ENCODE data around the gene CCL22.

The CCL22 gene

GRCh38 chr16:57376313-57376818, 17.8 kb downstream of the CCL22 start:
- Mint-ChIP-seq H3K36me3 (no peaks in the 10 kb centered on the region), H3K27me3 (peaks cover 9% of the 10 kb centered on the region), H3K4me1 (no peaks in the 10 kb centered on the region), H3K9me3 (no peaks in the 10 kb centered on the region), H3K27ac (no peak overlapping the region), H3K4me3 (no peak overlapping the region)
- CTCF ChIA-PET: interaction anchor here (1.2 kb wide), 1 partner anchor 43 kb away, joined by 3 read pairs; no protein-coding TSS in a partner anchor
- no peak for DNase-seq

DNA sequence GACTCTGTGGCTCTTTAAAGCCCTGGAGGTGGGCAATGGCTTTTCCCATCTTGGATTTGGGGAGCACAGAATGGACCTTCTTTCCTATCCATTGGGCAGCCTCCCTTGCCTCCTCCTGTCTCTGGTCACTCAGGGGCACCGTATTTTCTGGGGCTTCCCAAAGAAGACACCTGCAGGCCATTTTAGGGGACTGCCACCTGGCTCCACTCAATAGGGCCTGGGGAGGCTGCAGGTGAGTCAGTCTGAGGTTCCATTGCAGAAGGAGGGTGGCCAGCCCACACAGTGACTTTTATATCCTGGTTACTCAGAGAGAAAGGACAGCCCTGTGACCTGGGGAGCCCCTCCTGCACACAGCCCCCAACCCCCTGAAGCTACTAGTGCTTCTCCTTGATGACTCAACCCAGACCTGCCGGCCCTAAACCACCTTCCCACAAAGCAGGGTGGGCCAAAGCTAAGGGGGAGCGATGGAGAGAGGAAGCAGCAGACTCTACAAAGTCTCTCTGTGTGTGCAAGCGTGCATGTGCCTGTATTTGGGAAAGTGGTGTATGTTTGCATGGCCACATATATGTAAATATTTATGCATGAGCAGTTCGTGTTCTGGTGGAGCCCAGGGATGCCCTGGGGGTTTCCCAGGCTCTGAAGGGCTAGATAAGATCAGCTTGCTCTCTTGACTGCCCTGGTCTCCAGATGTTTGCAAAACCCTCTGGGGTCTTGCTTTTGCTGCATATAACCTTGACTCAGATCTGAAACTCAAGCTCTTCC, 18.7 kb downstream of the CCL22 start:
- peaks cover 7% of the 10 kb centered on the region for H3K27me3 Mint-ChIP-seq
- H3K36me3 Mint-ChIP-seq: no peaks in the 10 kb centered on the region
- no peak overlapping the region for H3K27ac Mint-ChIP-seq
- DNase-seq: no peak
- CTCF ChIA-PET: no interaction called here
- H3K4me1 Mint-ChIP-seq: no peaks in the 10 kb centered on the region
- no peaks in the 10 kb centered on the region for H3K9me3 Mint-ChIP-seq
- no peak overlapping the region for H3K4me3 Mint-ChIP-seq

- Mint-ChIP-seq H3K36me3 (no peaks in the 10 kb centered on the region), H3K4me3 (no peak overlapping the region), H3K9me3 (no peaks in the 10 kb centered on the region), H3K4me1 (no peaks in the 10 kb centered on the region), H3K27me3 (peaks cover 12% of the 10 kb centered on the region), H3K27ac (no peak overlapping the region)
- no peak for DNase-seq
- CTCF ChIA-PET: no interaction called here
Measured at GRCh38 chr16:57379579-57379978, 21.0 kb downstream of the CCL22 start.

DNA sequence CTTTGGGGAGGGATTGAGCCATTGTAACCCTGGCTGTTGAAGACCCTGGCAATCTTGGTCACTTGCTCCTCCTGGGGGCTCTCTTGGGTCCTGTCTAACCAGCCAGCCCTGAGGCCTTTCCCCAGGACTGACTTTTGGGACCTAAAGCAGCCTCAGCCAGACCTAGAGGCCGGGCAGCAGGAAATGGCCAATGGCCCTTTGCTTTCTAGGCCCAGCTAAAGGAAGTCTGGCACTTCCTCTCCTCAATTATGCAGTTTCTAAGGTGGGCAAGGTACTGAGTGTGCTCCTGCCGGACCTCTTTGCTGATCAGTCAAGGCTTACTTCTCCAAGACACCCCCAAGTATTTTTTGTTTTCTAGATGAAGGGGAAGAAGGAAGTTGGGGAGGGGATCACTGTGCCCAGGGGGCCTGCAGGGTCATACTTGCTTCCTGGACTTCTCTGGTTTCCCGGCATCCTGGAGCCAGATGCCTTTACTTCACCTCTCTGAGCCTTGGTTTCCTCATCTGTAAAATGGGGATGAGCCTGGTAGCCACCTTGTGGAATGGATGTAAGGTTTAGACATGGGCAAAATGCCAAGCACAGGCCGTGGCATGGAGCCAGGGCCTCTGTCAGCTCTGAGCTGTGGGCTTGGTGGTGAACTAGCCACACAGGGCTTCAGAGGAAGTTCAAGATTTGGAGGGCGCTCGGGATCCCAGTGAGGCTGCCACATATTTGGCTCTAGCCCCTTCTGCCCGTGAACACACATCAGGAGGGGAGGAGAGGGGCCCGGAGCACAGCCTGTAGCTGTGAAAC, 22.3 kb downstream of the CCL22 start:
- Mint-ChIP-seq H3K4me3 (no peak overlapping the region), H3K4me1 (no peaks in the 10 kb centered on the region), H3K27me3 (peaks cover 14% of the 10 kb centered on the region), H3K36me3 (no peaks in the 10 kb centered on the region), H3K27ac (no peak overlapping the region), H3K9me3 (no peaks in the 10 kb centered on the region)
- CTCF ChIA-PET: interaction anchor here (1.4 kb wide), 1 partner anchor 37 kb away, joined by 3 read pairs; no protein-coding TSS in a partner anchor
- DNase-seq: no peak

DNA sequence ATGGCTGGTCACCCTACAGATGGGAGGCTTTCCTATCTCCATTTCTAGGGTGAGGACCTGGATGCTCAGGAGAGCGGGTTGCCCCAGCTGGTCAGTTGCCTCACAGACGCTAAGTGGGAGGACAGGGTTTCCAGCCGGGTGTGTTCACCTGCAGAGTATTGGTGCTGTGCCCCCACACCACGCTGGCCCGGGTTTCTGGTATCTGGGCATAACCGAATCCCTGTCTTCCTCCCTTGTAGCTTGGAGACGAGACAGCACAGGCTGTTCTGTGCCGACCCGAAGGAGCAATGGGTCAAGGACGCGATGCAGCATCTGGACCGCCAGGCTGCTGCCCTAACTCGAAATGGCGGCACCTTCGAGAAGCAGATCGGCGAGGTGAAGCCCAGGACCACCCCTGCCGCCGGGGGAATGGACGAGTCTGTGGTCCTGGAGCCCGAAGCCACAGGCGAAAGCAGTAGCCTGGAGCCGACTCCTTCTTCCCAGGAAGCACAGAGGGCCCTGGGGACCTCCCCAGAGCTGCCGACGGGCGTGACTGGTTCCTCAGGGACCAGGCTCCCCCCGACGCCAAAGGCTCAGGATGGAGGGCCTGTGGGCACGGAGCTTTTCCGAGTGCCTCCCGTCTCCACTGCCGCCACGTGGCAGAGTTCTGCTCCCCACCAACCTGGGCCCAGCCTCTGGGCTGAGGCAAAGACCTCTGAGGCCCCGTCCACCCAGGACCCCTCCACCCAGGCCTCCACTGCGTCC, 23.4 kb downstream of the CCL22 start:
- DNase-seq: no peak
- no peaks in the 10 kb centered on the region for H3K9me3 Mint-ChIP-seq
- H3K27me3 Mint-ChIP-seq: peaks cover 14% of the 10 kb centered on the region
- no peaks in the 10 kb centered on the region for H3K36me3 Mint-ChIP-seq
- H3K27ac Mint-ChIP-seq: no peak overlapping the region
- no peaks in the 10 kb centered on the region for H3K4me1 Mint-ChIP-seq
- H3K4me3 Mint-ChIP-seq: no peak overlapping the region
- CTCF ChIA-PET: no interaction called here

DNA sequence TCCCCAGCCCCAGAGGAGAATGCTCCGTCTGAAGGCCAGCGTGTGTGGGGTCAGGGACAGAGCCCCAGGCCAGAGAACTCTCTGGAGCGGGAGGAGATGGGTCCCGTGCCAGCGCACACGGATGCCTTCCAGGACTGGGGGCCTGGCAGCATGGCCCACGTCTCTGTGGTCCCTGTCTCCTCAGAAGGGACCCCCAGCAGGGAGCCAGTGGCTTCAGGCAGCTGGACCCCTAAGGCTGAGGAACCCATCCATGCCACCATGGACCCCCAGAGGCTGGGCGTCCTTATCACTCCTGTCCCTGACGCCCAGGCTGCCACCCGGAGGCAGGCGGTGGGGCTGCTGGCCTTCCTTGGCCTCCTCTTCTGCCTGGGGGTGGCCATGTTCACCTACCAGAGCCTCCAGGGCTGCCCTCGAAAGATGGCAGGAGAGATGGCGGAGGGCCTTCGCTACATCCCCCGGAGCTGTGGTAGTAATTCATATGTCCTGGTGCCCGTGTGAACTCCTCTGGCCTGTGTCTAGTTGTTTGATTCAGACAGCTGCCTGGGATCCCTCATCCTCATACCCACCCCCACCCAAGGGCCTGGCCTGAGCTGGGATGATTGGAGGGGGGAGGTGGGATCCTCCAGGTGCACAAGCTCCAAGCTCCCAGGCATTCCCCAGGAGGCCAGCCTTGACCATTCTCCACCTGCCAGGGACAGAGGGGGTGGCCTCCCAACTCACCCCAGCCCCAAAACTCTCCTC, 24.1 kb downstream of the CCL22 start:
- no peaks in the 10 kb centered on the region for H3K9me3 Mint-ChIP-seq
- no peaks in the 10 kb centered on the region for H3K4me1 Mint-ChIP-seq
- H3K36me3 Mint-ChIP-seq: no peaks in the 10 kb centered on the region
- H3K27ac Mint-ChIP-seq: no peak overlapping the region
- H3K4me3 Mint-ChIP-seq: no peak overlapping the region
- CTCF ChIA-PET: no interaction called here
- H3K27me3 Mint-ChIP-seq: peaks cover 15% of the 10 kb centered on the region
- no peak for DNase-seq

DNA sequence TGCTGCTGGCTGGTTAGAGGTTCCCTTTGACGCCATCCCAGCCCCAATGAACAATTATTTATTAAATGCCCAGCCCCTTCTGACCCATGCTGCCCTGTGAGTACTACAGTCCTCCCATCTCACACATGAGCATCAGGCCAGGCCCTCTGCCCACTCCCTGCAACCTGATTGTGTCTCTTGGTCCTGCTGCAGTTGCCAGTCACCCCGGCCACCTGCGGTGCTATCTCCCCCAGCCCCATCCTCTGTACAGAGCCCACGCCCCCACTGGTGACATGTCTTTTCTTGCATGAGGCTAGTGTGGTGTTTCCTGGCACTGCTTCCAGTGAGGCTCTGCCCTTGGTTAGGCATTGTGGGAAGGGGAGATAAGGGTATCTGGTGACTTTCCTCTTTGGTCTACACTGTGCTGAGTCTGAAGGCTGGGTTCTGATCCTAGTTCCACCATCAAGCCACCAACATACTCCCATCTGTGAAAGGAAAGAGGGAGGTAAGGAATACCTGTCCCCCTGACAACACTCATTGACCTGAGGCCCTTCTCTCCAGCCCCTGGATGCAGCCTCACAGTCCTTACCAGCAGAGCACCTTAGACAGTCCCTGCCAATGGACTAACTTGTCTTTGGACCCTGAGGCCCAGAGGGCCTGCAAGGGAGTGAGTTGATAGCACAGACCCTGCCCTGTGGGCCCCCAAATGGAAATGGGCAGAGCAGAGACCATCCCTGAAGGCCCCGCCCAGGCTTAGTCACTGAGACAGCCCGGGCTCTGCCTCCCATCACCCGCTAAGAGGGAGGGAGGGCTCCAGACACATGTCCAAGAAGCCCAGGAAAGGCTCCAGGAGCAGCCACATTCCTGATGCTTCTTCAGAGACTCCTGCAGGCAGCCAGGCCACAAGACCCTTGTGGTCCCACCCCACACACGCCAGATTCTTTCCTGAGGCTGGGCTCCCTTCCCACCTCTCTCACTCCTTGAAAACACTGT, 25.0 kb downstream of the CCL22 start:
- CTCF ChIA-PET: no interaction called here
- Mint-ChIP-seq H3K4me1 (no peaks in the 10 kb centered on the region), H3K36me3 (no peaks in the 10 kb centered on the region), H3K27me3 (peaks cover 16% of the 10 kb centered on the region), H3K9me3 (no peaks in the 10 kb centered on the region), H3K4me3 (no peak overlapping the region), H3K27ac (no peak overlapping the region)
- no peak for DNase-seq

DNA sequence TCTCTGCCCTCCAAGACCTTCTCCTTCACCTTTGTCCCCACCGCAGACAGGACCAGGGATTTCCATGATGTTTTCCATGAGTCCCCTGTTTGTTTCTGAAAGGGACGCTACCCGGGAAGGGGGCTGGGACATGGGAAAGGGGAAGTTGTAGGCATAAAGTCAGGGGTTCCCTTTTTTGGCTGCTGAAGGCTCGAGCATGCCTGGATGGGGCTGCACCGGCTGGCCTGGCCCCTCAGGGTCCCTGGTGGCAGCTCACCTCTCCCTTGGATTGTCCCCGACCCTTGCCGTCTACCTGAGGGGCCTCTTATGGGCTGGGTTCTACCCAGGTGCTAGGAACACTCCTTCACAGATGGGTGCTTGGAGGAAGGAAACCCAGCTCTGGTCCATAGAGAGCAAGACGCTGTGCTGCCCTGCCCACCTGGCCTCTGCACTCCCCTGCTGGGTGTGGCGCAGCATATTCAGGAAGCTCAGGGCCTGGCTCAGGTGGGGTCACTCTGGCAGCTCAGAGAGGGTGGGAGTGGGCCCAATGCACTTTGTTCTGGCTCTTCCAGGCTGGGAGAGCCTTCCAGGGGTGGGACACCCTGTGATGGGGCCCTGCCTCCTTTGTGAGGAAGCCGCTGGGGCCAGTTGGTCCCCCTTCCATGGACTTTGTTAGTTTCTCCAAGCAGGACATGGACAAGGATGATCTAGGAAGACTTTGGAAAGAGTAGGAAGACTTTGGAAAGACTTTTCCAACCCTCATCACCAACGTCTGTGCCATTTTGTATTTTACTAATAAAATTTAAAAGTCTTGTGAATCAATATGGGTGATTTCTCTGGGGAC, 25.9 kb downstream of the CCL22 start:
- Mint-ChIP-seq H3K36me3 (no peaks in the 10 kb centered on the region), H3K4me3 (no peak overlapping the region), H3K4me1 (no peaks in the 10 kb centered on the region), H3K9me3 (no peaks in the 10 kb centered on the region), H3K27ac (no peak overlapping the region), H3K27me3 (peaks cover 16% of the 10 kb centered on the region)
- DNase-seq: no peak
- CTCF ChIA-PET: no interaction called here

DNA sequence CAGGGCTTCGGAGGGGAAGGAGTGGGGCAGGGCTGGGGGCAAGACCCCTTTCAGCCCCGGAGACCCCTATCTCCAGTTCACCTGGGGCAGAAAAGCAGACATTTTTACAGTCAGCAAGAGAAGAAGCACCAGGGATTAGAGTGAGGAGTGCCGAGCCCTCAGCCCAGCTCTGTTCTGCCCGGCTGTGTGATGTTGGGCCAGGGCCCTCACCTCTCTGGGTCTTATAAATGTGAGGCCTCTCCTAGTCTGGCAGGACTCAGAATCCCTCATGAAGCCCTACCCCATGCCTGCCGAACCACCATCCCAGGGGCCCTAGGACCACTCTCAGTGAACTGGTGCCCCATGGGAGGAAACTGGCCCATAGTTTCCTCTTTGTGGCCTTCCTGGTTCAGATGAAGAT, 26.5 kb downstream of the CCL22 start:
- no peak overlapping the region for H3K27ac Mint-ChIP-seq
- CTCF ChIA-PET: no interaction called here
- no peak overlapping the region for H3K4me3 Mint-ChIP-seq
- no peak for DNase-seq
- peaks cover 16% of the 10 kb centered on the region for H3K27me3 Mint-ChIP-seq
- H3K36me3 Mint-ChIP-seq: no peaks in the 10 kb centered on the region
- H3K4me1 Mint-ChIP-seq: no peaks in the 10 kb centered on the region
- no peaks in the 10 kb centered on the region for H3K9me3 Mint-ChIP-seq

DNA sequence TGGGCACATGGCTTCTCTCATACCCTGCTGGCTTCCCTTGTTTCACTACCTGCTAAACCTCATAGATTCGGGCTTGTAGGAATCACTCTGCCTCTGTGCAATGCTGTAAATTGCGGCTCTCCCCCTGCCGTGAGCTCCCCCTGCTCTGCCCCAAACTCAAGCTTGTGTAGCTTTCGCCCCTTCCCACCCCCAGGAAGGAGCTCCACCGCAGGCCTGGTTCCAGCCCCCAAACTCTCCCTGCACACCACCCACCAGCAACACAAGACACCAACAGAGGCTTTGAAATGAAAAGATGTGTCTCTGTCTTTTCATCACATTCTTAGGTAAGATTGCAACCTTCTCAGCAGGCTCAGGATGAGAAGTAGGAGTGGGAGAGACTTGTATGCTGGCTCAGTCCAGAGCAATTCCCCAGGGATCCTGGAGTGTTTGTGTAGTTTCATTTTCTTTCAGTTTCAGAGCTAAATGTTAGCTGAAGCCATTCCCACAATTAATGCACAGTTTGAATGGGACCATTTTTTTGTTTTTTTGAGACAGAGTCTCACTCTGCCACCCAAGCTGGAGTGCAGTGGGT, 27.9 kb downstream of the CCL22 start:
- Mint-ChIP-seq H3K9me3 (no peaks in the 10 kb centered on the region), H3K4me3 (no peak overlapping the region), H3K4me1 (no peaks in the 10 kb centered on the region), H3K27me3 (peaks cover 24% of the 10 kb centered on the region), H3K27ac (no peak overlapping the region), H3K36me3 (no peaks in the 10 kb centered on the region)
- CTCF ChIA-PET: no interaction called here
- DNase-seq: no peak

- CTCF ChIA-PET: no interaction called here
- no peaks in the 10 kb centered on the region for H3K36me3 Mint-ChIP-seq
- no peaks in the 10 kb centered on the region for H3K4me1 Mint-ChIP-seq
- no peak overlapping the region for H3K27ac Mint-ChIP-seq
- H3K9me3 Mint-ChIP-seq: no peaks in the 10 kb centered on the region
- DNase-seq: no peak
- H3K4me3 Mint-ChIP-seq: no peak overlapping the region
- H3K27me3 Mint-ChIP-seq: peaks cover 31% of the 10 kb centered on the region
Measured at GRCh38 chr16:57387598-57388354, 29.2 kb downstream of the CCL22 start.

All from activated naive CD4-positive, alpha-beta T cell treated with anti-CD3 and anti-CD28 coated beads, Interleukin-2, amount 10 ng/mL, durations not matched to agents 7 days and 5 days (primary cell).